HepG2 (cell line): ENCODE measurements around the gene SORBS2. TPM values are rescaled to one million over a fixed set of nuclear protein-coding genes. Genes with fewer than 3 reads are reported as not detected.

ENCODE experiments used
- ATAC-seq: fragments of 200-7000 bp; cut with Tn5 transposase; 3 replicates; pipeline ENCODE4 v1.9.1; 2020; ENCODE audit warnings: mild to moderate bottlenecking, moderate library complexity
- BruUV-seq: library from RNA; stranded (reverse); fragments of 400-500 nt; replicated peaks from 2 replicates; lab custom pipeline; 2021; lab: Mats Ljungman, UMichigan
- CTCF ChIA-PET: fragments of 300-600 bp; formaldehyde crosslinking; extraction: SDS; loops from one replicate; lab custom pipeline; 2021; ENCODE audit warnings: low total read pairs, inconsistent platforms, low intra/inter-chr PET ratio; lab: Yijun Ruan, JAX
- POLR2A ChIA-PET: fragments of 350-600 bp; sonication (Branson Sonifier 250); formaldehyde crosslinking; loops from one replicate; lab custom pipeline; 2020; ENCODE audit warnings: antibody characterized with exemption, inconsistent platforms; lab: Yijun Ruan, JAX
- DNase-seq: peaks from one replicate; pipeline ENCODE4 v3.0.0-alpha.2; 2015; ENCODE audit warnings: low spot score
- FAIRE-seq: peaks from 3 replicates; lab custom pipeline; 2011; peaks lifted over from hg19 to GRCh38; lab: Jason Lieb, UNC
- H2AFZ ChIP-seq: one replicate; pipeline ENCODE4 v1.6.1; 2011; ENCODE audit warnings: low read length, inconsistent platforms
- H3K27ac ChIP-seq: fragments of 300-600 bp; 3 replicates; pipeline ENCODE4 v1.8.0; 2011; ENCODE audit warnings: mixed run types, mild to moderate bottlenecking, mixed read lengths, low read length, inconsistent platforms; ENCODE audit not compliant: insufficient read depth; ENCODE audit errors: extremely low read length
- H3K27me3 ChIP-seq, 2 experiments: fragments of 200-600 bp in 1 of 2; 2 replicates in 1 of 2; 3 replicates in 1 of 2; pipeline versions ENCODE4 v1.6.0 to v1.8.0; 2011; ENCODE audit warnings: low read length in 2 of 2, mild to moderate bottlenecking in 2 of 2, moderate library complexity in 2 of 2, inconsistent platforms in 1 of 2; ENCODE audit not compliant: insufficient read depth in 2 of 2, control insufficient read depth in 1 of 2
- H3K36me3 ChIP-seq, 2 experiments: fragments of 200-600 bp in 1 of 2; replicated peaks in 1 of 2; 2 replicates in 1 of 2; 3 replicates in 1 of 2; pipeline versions ENCODE4 v1.5.1 to v1.8.0; 2011; ENCODE audit warnings: low read length in 2 of 2, inconsistent platforms in 1 of 2; ENCODE audit not compliant: insufficient read depth in 2 of 2, control insufficient read depth in 1 of 2
- H3K4me1 ChIP-seq: 2 replicates; pipeline ENCODE4 v1.5.1; 2012; ENCODE audit warnings: low read length, inconsistent platforms; ENCODE audit not compliant: insufficient read depth
- H3K4me2 ChIP-seq: 2 replicates; pipeline ENCODE4 v1.6.0; 2011; ENCODE audit warnings: low read depth, low read length, inconsistent platforms
- H3K4me3 ChIP-seq, 3 experiments: fragments of 200-600 bp in 1 of 3; sonication (generic), shearing (Covaris generic) in 1 of 3; replicated peaks in 1 of 3; 2 replicates each; pipeline ENCODE4 v1.5.1; 2011 to 2016; ENCODE audit warnings: low read length in 3 of 3, inconsistent platforms in 2 of 3, low read depth in 2 of 3, mild to moderate bottlenecking in 2 of 3, control low read depth in 1 of 3, mixed read lengths in 1 of 3; ENCODE audit not compliant: insufficient read depth in 1 of 3
- H3K79me2 ChIP-seq: one replicate; pipeline ENCODE4 v1.6.1; 2011; ENCODE audit warnings: low read length, inconsistent platforms; ENCODE audit not compliant: insufficient read depth
- H3K9ac ChIP-seq: 2 replicates; pipeline ENCODE4 v1.6.0; 2011; ENCODE audit warnings: mild to moderate bottlenecking, low read depth, low read length, inconsistent platforms; ENCODE audit not compliant: insufficient read depth
- H3K9me3 ChIP-seq: 2 replicates; pipeline ENCODE4 v1.5.1; 2012; ENCODE audit warnings: mild to moderate bottlenecking, low read length
- H4K20me1 ChIP-seq: 2 replicates; pipeline ENCODE4 v1.6.0; 2011; ENCODE audit warnings: inconsistent platforms, mild to moderate bottlenecking, low read length, moderate library complexity; ENCODE audit not compliant: insufficient read depth
- AGO1 ChIP-seq: fragments of 200-400 bp; formaldehyde crosslinking; IDR thresholded peaks from 2 replicates; pipeline ENCODE4 v1.6.1; 2017; ENCODE audit warnings: mild to moderate bottlenecking, low read depth, low read length, moderate library complexity; ENCODE audit not compliant: poor library complexity, severe bottlenecking
- ATF1 ChIP-seq: IDR thresholded peaks from 2 replicates; pipeline ENCODE4 v1.6.1; 2016; ENCODE audit warnings: mild to moderate bottlenecking, control low read depth
- GLI4 ChIP-seq: sonication (generic); formaldehyde crosslinking; IDR thresholded peaks from 2 replicates; pipeline ENCODE4 v1.5.1; 2020; ENCODE audit warnings: missing genetic modification reagents, mild to moderate bottlenecking, moderate library complexity, borderline replicate concordance
- HOXA5 ChIP-seq: sonication (generic); formaldehyde crosslinking; IDR thresholded peaks from 2 replicates; pipeline ENCODE4 v1.4.0; 2020; ENCODE audit warnings: missing genetic modification reagents
- MAFF ChIP-seq: IDR thresholded peaks from 2 replicates; pipeline ENCODE4 v1.6.1; 2011; ENCODE audit warnings: low read depth, low read length, improper control_type of control experiment
- NFE2L2 ChIP-seq: fragments of 150-350 bp; IDR thresholded peaks from 2 replicates; pipeline ENCODE4 v1.6.1; 2014; ENCODE audit warnings: low read length
- PAWR ChIP-seq: sonication (generic); formaldehyde crosslinking; IDR thresholded peaks from 2 replicates; pipeline ENCODE4 v1.4.0; 2020; ENCODE audit warnings: missing genetic modification reagents, mild to moderate bottlenecking, borderline replicate concordance
- U2AF2 ChIP-seq: fragments of 200-400 bp; formaldehyde crosslinking; IDR thresholded peaks from 2 replicates; pipeline ENCODE4 v1.6.1; 2017; ENCODE audit warnings: low read depth, mild to moderate bottlenecking, low read length
- ZMAT3 ChIP-seq: sonication (generic); formaldehyde crosslinking; conservative IDR thresholded peaks from 2 replicates; pipeline ENCODE4 v1.7.0; 2021; ENCODE audit warnings: missing genetic modification reagents
- ZNF253 ChIP-seq: sonication (generic); formaldehyde crosslinking; IDR thresholded peaks from 2 replicates; pipeline ENCODE4 v1.8.0; 2022; ENCODE audit warnings: mild to moderate bottlenecking, missing genetic modification reagents, borderline replicate concordance
- ZNF33A ChIP-seq: sonication (generic); formaldehyde crosslinking; IDR thresholded peaks from 2 replicates; pipeline ENCODE4 v1.5.1; 2020; ENCODE audit warnings: missing genetic modification reagents, mild to moderate bottlenecking, moderate library complexity, borderline replicate concordance
- ZNF569 ChIP-seq: sonication (generic); formaldehyde crosslinking; IDR thresholded peaks from 2 replicates; pipeline ENCODE4 v1.5.0; 2020; ENCODE audit warnings: mild to moderate bottlenecking, missing genetic modification reagents, moderate library complexity, borderline replicate concordance
- ZNF605 ChIP-seq: sonication (generic); formaldehyde crosslinking; IDR thresholded peaks from 2 replicates; pipeline ENCODE4 v1.8.0; 2022; ENCODE audit warnings: mild to moderate bottlenecking, missing genetic modification reagents
- ZNF678 ChIP-seq: sonication (generic); formaldehyde crosslinking; IDR thresholded peaks from 2 replicates; pipeline ENCODE4 v1.4.0; 2020; ENCODE audit warnings: mild to moderate bottlenecking, missing genetic modification reagents
- ZSCAN30 ChIP-seq: sonication (generic); formaldehyde crosslinking; IDR thresholded peaks from 2 replicates; pipeline ENCODE4 v1.5.0; 2020; ENCODE audit warnings: mild to moderate bottlenecking, missing genetic modification reagents
- WGBS: methylation state at CpG from one replicate; pipeline ENCODE4 v1.1.6; 2017; ENCODE audit warnings: low lambda C conversion rate; 5-methylcytosine and 5-hydroxymethylcytosine counted together
- in situ Hi-C: cut with HindIII; loops from 2 replicates; pipeline ENCODE4 v1.10.0; 2017; ENCODE audit warnings: low pct_unique_long_range_greater_than_20kb; ENCODE audit not compliant: extremely low pct_ligation_motif_present
- intact Hi-C: fragments of 100-400 bp; cut with micrococcal nuclease; formaldehyde crosslinking; loops from one replicate; pipeline ENCODE4 v1.10.0; 2022; ENCODE audit not compliant: unreplicated experiment
- polyA plus RNA-seq, 8 experiments: library from polyadenylated mRNA; depleted of rRNA in 3 of 8; stranded (reverse) in 7 of 8; unstranded in 1 of 8; fragments of >200 nt; fragmentation: Illumina TruSeq in 4 of 8; extraction: Trizol in 4 of 8; gene quantifications; 2 replicates each; pipeline versions ENCODE4 v1.2.1 to v1.2.3, GENCODE V29; 2011 to 2016; ENCODE audit warnings: low read depth in 4 of 8, missing spikeins in 1 of 8, mixed read lengths in 1 of 8; ENCODE audit not compliant: insufficient read depth in 1 of 8
- total RNA-seq, 5 experiments: library from RNA; depleted of rRNA; stranded (reverse); fragments of >200 nt; fragmentation: Illumina TruSeq; extraction: Trizol; gene quantifications; 2 replicates each; pipeline ENCODE4 v1.2.3, GENCODE V29; 2016; ENCODE audit warnings: low read depth in 1 of 5
- TF ChIP-seq, protein P1 (sequence below), 2 experiments: sonication (generic) in 1 of 2; formaldehyde crosslinking in 1 of 2; IDR thresholded peaks; 2 replicates each; pipeline versions ENCODE4 v1.5.1 to v1.6.1; 2011 to 2020; ENCODE audit warnings: borderline replicate concordance in 1 of 2, low read depth in 1 of 2, low read length in 1 of 2, mild to moderate bottlenecking in 1 of 2, missing genetic modification reagents in 1 of 2, moderate library complexity in 1 of 2
- TF ChIP-seq, protein P2 (sequence below): sonication (generic); formaldehyde crosslinking; IDR thresholded peaks from 2 replicates; pipeline ENCODE4 v1.5.0; 2020; ENCODE audit warnings: missing genetic modification reagents
- TF ChIP-seq, protein P3 (sequence below): sonication (generic); formaldehyde crosslinking; conservative IDR thresholded peaks from 2 replicates; pipeline ENCODE4 v1.8.1; 2023; ENCODE audit warnings: missing genetic modification reagents

The SORBS2 gene
- total and polyA plus RNA-seq, 2 of the 13 experiments (the other 11 are each of a cell fraction or from before 2014, with no cell fraction given): 25.0 to 80.5 TPM

DNA sequence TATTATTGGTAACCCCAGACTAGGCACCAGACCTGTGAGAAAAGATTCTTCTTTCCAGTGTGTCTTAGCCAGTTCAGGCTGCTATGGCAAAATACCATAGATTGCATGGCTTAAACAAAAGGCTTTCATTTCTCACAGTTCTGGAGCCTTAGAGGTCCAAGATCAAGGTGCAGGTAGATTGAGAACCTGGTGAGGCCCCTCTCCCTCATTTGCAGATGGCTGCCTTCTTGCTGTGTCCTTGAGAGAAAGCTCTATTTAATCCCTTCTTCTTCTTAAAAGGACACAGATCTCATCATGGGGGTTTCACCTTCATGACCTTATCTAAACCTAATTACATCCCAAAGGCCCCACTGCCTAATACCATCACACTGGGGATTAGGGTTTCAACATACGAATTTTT is 273.2 kb downstream of the SORBS2 start:
- Histone ChIP-seq H3K4me3 (no peak overlapping the region), H2AFZ (no peak overlapping the region)
- in situ Hi-C loops: no loop called here

More for the DNA sequence above, 273.2 kb downstream of the SORBS2 start:
- Histone ChIP-seq H3K27ac (no peak overlapping the region), H3K36me3 (no peaks in the 10 kb centered on the region), H3K4me2 (no peak overlapping the region), H3K79me2 (no peaks in the 10 kb centered on the region), H3K4me1 (peaks cover 12% of the 10 kb centered on the region), H4K20me1 (no peaks in the 10 kb centered on the region), H3K9me3 (no peaks in the 10 kb centered on the region), H3K9ac (no peak overlapping the region), H3K27me3 (peaks cover 2 to 63% of the 10 kb centered on the region in 2 experiments)
- intact Hi-C loops: loop anchor here (5.0 kb wide), 1 partner anchor 53 kb away; no protein-coding TSS in a partner anchor
- POLR2A ChIA-PET: no interaction called here
- BruUV-seq: no TSS peak
- TF ChIP-seq ATF1 (CRISPR knock-in tag) (no peak), MAFF (no peak), HOXA5 (CRISPR knock-in tag) (no peak), ZNF678 (CRISPR knock-in tag) (no peak), U2AF2 (no peak), ZNF253 (CRISPR knock-in tag) (no peak), PAWR (no peak), GLI4 (CRISPR knock-in tag) (no peak), ZNF605 (no peak), ZNF33A (CRISPR knock-in tag) (no peak), ZSCAN30 (CRISPR knock-in tag) (no peak), ZNF569 (CRISPR knock-in tag) (no peak), ZMAT3 (CRISPR knock-in tag) (no peak), NFE2L2 (no peak), AGO1 (no peak)
- TF ChIP-seq, protein P1, sequence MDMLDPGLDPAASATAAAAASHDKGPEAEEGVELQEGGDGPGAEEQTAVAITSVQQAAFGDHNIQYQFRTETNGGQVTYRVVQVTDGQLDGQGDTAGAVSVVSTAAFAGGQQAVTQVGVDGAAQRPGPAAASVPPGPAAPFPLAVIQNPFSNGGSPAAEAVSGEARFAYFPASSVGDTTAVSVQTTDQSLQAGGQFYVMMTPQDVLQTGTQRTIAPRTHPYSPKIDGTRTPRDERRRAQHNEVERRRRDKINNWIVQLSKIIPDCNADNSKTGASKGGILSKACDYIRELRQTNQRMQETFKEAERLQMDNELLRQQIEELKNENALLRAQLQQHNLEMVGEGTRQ (IDR thresholded peaks at IDR 0.05; ENCODE audit: low read depth, low read length): no peak
- TF ChIP-seq, protein P1 (CRISPR knock-in tag; IDR thresholded peaks at IDR 0.05; ENCODE audit: borderline replicate concordance): no peak
- TF ChIP-seq, protein P2, sequence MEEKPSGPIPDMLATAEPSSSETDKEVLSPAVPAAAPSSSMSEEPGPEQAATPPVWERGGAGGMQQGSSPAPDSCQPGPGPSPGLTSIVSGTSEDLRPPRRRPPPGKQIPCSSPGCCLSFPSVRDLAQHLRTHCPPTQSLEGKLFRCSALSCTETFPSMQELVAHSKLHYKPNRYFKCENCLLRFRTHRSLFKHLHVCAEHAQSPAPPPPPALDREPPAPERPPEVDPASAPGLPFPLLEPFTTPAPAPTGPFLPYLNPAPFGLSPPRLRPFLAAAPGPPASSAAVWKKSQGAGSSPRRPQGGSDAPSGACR (CRISPR knock-in tag): no peak
- TF ChIP-seq, protein P3, sequence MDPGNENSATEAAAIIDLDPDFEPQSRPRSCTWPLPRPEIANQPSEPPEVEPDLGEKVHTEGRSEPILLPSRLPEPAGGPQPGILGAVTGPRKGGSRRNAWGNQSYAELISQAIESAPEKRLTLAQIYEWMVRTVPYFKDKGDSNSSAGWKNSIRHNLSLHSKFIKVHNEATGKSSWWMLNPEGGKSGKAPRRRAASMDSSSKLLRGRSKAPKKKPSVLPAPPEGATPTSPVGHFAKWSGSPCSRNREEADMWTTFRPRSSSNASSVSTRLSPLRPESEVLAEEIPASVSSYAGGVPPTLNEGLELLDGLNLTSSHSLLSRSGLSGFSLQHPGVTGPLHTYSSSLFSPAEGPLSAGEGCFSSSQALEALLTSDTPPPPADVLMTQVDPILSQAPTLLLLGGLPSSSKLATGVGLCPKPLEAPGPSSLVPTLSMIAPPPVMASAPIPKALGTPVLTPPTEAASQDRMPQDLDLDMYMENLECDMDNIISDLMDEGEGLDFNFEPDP (CRISPR knock-in tag): no peak
- CTCF ChIA-PET: no interaction called here
- DNase-seq: no peak
- WGBS: 0% methylated on average over 1 of the region's 1 CpG
- no peak for FAIRE-seq
- ATAC-seq: no peak
